Tibial artery (tissue), 4 donors: ENCODE data around the gene TKTL1.

Experiments used
- DNase-seq, 2 donors: peaks; one replicate each; pipeline ENCODE4 v3.0.0-alpha.2; 2019
- H3K27ac ChIP-seq, 2 donors: fragments of 200-600 bp; sonication (generic) in 1 of 2; 1 replicate in 1 of 2; 2 replicates in 1 of 2; pipeline ENCODE4 v1.5.1; 2018 to 2019; ENCODE audit warnings: mild to moderate bottlenecking in 1 of 2
- H3K27me3 ChIP-seq, 2 donors: fragments of 200-600 bp; sonication (generic) in 1 of 2; one replicate each; pipeline versions ENCODE4 v1.5.1 to v1.6.0; 2016 to 2019
- H3K36me3 ChIP-seq, 3 donors: fragments of 200-600 bp; sonication (generic) in 2 of 3; one replicate each; pipeline ENCODE4 v1.5.1; 2016 to 2019; ENCODE audit warnings: mild to moderate bottlenecking in 2 of 3
- H3K4me1 ChIP-seq, 4 donors: fragments of 200-600 bp; sonication (generic) in 2 of 4; 1 replicate in 3 of 4; 2 replicates in 1 of 4; pipeline ENCODE4 v1.5.1; 2016 to 2019
- H3K4me3 ChIP-seq, 2 donors: fragments of 200-600 bp; sonication (generic) in 1 of 2; 1 replicate in 1 of 2; 2 replicates in 1 of 2; pipeline ENCODE4 v1.5.1; 2018 to 2019; ENCODE audit warnings: mild to moderate bottlenecking in 2 of 2
- H3K9me3 ChIP-seq, 3 donors: fragments of 200-600 bp; sonication (generic) in 1 of 3; one replicate each; pipeline ENCODE4 v1.5.1; 2016 to 2019
- intact Hi-C: fragments of 100-400 bp; cut with DNase I; formaldehyde crosslinking; loops from one replicate; pipeline ENCODE4 v1.15.0; 2023; ENCODE audit warnings: low total_unique reads
- TF ChIP-seq, protein P1 (sequence below), 2 experiments: fragments of 200-600 bp in 1 of 2; fragments of 450-650 bp in 1 of 2; IDR thresholded peaks; one replicate each; pipeline ENCODE4 v1.5.1; 2017 to 2019; ENCODE audit warnings: antibody characterized with exemption in 2 of 2, mild to moderate bottlenecking in 1 of 2, moderate library complexity in 1 of 2

TKTL1 gene

DNA sequence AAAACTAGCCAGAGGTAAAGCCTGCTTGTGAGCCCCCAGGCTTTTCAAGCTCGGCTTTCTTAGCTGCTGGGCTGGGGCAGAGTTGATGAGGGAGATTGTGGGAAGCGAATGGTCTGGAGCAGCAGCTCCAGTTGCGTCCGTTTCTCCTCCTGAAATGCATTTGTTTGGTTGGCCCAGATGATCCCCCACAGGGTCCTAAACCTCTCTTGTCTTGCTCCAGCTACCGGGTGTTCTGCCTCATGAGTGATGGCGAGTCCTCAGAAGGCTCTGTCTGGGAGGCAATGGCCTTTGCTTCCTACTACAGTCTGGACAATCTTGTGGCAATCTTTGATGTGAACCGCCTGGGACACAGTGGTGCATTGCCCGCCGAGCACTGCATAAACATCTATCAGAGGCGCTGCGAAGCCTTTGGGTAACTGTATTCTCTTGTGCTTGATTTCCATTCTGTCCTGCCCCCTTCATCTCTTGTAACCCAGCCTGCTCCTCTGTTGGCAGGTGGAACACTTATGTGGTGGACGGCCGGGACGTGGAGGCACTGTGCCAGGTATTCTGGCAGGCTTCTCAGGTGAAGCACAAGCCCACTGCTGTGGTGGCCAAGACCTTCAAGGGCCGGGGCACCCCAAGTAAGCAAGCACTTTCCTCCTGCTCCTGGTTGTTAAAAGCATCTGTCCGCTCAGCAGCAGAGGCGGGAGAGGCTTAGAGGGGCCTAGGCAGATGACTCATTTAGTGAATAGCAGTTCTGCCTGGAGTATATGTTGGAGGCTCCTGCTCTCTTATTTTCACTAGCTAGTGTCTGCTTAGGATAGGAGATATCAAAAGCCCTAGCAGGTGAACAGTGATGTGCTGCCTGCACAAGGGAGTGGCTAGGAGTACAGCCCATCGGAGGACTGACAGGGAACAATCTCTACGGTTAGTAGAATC lies 15.3 kb downstream of the TKTL1 start:
- no peaks in the 10 kb centered on the region for H3K9me3 ChIP-seq
- H3K27ac ChIP-seq: no peak overlapping the region
- TF ChIP-seq, protein P1, sequence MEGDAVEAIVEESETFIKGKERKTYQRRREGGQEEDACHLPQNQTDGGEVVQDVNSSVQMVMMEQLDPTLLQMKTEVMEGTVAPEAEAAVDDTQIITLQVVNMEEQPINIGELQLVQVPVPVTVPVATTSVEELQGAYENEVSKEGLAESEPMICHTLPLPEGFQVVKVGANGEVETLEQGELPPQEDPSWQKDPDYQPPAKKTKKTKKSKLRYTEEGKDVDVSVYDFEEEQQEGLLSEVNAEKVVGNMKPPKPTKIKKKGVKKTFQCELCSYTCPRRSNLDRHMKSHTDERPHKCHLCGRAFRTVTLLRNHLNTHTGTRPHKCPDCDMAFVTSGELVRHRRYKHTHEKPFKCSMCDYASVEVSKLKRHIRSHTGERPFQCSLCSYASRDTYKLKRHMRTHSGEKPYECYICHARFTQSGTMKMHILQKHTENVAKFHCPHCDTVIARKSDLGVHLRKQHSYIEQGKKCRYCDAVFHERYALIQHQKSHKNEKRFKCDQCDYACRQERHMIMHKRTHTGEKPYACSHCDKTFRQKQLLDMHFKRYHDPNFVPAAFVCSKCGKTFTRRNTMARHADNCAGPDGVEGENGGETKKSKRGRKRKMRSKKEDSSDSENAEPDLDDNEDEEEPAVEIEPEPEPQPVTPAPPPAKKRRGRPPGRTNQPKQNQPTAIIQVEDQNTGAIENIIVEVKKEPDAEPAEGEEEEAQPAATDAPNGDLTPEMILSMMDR (IDR thresholded peaks at IDR 0.05): no peak
- no peaks in the 10 kb centered on the region for H3K36me3 ChIP-seq
- no peaks in the 10 kb centered on the region for H3K4me1 ChIP-seq
- H3K4me3 ChIP-seq: no peak overlapping the region
- no peaks in the 10 kb centered on the region for H3K27me3 ChIP-seq
- intact Hi-C loops: no loop called here
- no peak for DNase-seq

DNA sequence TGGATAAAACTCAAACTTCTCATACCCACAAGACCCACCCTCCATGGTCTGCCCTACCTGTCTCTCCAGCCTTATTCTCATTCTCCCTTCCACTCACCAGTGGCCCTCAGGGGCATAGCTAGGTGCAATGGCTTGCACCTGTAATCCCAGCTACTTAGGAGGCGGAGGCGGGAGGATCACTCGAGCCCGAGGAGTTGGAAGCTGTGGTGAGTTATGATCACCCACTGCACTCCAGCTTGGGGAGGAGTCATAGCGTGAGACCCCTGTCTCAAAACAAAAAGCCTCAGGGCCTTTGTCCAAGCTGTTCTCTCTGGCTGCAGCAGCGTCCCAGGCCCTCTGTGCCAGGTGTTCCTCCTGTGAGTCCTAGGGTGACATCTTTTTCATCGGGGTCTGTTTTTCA lies 16.5 kb downstream of the TKTL1 start:
- intact Hi-C loops: no loop called here
- Histone ChIP-seq H3K27ac (no peak overlapping the region), H3K27me3 (no peaks in the 10 kb centered on the region), H3K4me1 (no peaks in the 10 kb centered on the region), H3K9me3 (no peaks in the 10 kb centered on the region), H3K4me3 (no peak overlapping the region), H3K36me3 (no peaks in the 10 kb centered on the region)
- DNase-seq: no peak
- TF ChIP-seq, protein P1 (IDR thresholded peaks at IDR 0.05): no peak

DNA sequence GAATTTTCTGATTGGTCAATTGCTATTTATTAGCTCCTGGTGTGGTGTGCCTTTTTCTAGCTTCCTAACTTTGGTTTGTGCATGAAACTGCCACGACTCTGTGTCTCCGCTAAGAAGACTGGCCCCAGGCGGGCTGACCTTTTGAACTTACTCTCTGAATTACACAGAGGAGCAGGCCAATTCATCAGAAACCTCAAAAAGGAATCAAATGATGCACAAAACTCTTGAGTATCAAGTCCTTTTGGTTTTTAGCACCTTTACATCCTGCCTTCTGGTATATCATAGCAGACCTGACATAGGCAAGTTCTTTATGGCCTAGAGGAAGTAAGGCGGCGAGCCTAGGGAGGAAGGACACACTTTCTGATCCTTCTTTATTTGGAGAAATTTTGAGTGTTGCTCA lies 17.6 kb downstream of the TKTL1 start:
- Histone ChIP-seq H3K27ac (no peak overlapping the region), H3K4me3 (no peak overlapping the region), H3K36me3 (no peaks in the 10 kb centered on the region), H3K27me3 (no peaks in the 10 kb centered on the region), H3K4me1 (no peaks in the 10 kb centered on the region), H3K9me3 (no peaks in the 10 kb centered on the region)
- TF ChIP-seq, protein P1 (IDR thresholded peaks at IDR 0.05): no peak
- intact Hi-C loops: no loop called here
- DNase-seq: no peak

DNA sequence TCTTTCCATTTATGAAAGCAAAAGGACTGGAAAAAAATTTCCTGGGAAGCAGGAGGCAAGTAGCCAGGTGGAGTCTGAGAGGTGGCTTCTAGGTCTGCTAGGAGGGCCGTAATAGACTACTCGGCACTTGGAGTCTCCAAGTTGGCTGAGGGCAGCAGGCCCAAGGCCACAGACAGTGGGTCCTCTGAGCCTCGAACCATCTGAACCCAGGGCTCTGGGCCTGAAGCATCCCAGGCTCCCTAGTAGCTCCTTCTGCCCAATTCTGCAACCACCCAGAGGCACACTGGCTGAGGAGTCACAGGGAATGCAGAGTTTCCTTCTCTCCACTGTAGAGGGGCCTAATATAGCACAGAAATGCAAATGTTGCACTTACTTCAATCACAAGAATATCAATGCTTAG lies 19.8 kb downstream of the TKTL1 start:
- Histone ChIP-seq H3K27ac (no peak overlapping the region), H3K9me3 (no peaks in the 10 kb centered on the region), H3K36me3 (no peaks in the 10 kb centered on the region), H3K4me3 (no peak overlapping the region), H3K4me1 (no peaks in the 10 kb centered on the region), H3K27me3 (no peaks in the 10 kb centered on the region)
- intact Hi-C loops: no loop called here
- TF ChIP-seq, protein P1 (IDR thresholded peaks at IDR 0.05): no peak
- no peak for DNase-seq

DNA sequence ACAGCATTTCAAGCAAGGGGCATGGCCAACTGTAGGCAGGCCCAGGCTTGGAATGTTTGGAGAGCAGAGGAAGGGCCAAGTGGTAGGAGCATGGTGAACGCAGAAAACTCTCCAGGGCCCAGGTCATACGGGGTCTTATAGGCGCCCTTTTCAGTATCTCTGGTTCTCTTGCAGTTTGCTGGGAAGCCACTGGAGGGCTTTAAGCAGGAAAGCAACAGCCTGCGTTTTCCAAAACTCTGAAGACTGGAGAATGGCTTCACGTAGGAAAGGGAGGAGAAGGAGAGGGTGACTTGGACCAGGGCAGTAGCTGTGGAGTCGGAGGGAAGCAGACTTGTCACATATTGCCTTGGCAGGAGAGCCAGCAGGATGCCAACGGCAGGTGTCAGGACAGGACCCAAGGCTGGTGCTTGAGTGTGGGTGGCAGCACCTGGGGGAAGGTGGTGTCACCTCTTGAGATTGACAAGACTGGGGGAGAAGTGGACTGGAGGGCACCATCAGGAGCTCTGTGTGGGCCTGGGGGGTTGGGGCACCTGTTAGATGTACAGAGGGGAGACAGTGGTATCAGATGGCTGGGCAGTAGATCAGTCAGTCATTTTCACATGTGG lies 21.9 kb downstream of the TKTL1 start:
- no peak for DNase-seq
- intact Hi-C loops: no loop called here

More for the DNA sequence above, 21.9 kb downstream of the TKTL1 start:
- H3K27me3 ChIP-seq: no peaks in the 10 kb centered on the region
- no peak overlapping the region for H3K27ac ChIP-seq
- H3K9me3 ChIP-seq: no peaks in the 10 kb centered on the region
- no peaks in the 10 kb centered on the region for H3K4me1 ChIP-seq
- TF ChIP-seq, protein P1 (IDR thresholded peaks at IDR 0.05): peak in 1 of 2 experiments; percentile 32
- no peaks in the 10 kb centered on the region for H3K36me3 ChIP-seq
- no peak overlapping the region for H3K4me3 ChIP-seq
